LNCaP clone FGC (cell line): ENCODE data around the gene KLK3.

Experiments used
- DNase-seq: peaks from one replicate; pipeline ENCODE4 v3.0.0-alpha.2; 2011; ENCODE audit warnings: low read depth
- H3K4me3 ChIP-seq: 2 replicates; pipeline ENCODE4 v1.5.1; 2011; ENCODE audit warnings: mild to moderate bottlenecking, low read depth, low read length, control low read depth
- TF ChIP-seq, protein P1 (sequence below): IDR thresholded peaks from 2 replicates; pipeline ENCODE4 v1.5.1; 2012; ENCODE audit warnings: mild to moderate bottlenecking; ENCODE audit not compliant: control insufficient read depth, insufficient read depth; ENCODE audit errors: extremely low read depth

The KLK3 gene

GRCh38 chr19:50837300-50837699 is 17.4 kb upstream of the KLK3 start:
- TF ChIP-seq, protein P1, sequence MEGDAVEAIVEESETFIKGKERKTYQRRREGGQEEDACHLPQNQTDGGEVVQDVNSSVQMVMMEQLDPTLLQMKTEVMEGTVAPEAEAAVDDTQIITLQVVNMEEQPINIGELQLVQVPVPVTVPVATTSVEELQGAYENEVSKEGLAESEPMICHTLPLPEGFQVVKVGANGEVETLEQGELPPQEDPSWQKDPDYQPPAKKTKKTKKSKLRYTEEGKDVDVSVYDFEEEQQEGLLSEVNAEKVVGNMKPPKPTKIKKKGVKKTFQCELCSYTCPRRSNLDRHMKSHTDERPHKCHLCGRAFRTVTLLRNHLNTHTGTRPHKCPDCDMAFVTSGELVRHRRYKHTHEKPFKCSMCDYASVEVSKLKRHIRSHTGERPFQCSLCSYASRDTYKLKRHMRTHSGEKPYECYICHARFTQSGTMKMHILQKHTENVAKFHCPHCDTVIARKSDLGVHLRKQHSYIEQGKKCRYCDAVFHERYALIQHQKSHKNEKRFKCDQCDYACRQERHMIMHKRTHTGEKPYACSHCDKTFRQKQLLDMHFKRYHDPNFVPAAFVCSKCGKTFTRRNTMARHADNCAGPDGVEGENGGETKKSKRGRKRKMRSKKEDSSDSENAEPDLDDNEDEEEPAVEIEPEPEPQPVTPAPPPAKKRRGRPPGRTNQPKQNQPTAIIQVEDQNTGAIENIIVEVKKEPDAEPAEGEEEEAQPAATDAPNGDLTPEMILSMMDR: no peak
- peak; percentile 79 for DNase-seq
- H3K4me3 ChIP-seq: no peak overlapping the region

DNA sequence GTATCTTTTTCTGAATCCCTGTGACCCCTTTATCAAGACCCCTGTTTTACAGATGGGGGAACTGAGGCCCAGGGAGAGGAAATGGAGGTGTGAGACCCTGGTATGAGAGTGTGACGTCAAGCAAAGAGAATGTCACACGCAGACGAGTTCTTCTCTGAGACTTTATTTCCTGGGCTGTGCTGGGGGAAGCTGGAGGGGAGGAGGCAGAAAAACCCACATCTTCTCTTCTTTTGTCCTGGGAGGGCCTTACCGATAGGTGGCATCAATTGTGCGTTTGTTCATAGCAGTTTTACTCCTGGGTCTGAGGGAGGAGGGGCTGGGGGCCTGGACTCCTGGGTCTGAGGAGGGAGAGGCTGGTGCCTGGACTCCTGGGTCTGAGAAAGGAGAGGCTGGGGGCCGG is 16.5 kb upstream of the KLK3 start:
- DNase-seq: no peak
- H3K4me3 ChIP-seq: no peak overlapping the region

DNA sequence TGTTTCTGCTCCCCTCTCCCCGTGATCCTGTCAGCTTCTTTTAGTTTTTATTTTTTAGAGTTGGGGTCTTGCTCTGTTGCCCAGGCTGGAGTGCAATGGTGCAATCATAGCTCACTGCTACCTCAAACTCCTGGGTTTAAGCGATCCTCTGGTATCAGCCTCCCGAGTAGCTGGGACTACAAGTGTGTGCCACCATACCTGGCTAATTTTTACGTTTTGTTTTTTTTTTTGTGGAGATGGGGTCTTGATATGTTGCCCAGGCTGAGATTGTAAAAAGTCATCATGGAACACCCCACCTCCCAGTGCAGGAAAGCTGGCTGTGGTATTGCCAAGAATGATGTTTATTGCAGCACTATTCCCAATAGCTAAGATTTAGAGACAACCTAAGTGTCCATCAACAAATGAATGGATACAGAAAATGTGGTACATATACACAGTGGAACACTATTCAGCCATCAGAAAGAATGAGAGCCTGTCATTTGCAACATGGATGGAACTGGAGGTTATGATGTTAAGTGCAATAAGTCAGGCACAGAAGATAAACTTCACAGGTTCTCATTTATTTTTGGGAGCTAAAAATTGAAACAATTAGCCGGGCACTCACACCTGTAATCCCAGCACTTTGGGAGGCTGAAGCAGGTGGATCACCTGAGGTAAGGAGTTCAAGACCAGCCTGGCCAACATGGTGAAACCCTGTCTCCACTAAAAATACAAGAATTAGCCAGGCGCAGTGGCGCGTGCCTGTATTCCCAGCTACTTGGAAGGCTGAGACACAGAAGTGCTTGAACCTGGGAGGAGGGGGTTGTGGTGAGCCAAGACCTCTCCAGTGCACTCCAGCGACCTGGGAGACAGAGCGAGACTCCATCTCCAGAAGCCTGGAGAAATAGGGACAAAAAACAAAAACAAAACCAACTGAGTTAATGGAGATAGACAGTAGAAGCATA is 14.7 kb upstream of the KLK3 start:
- TF ChIP-seq, protein P1: no peak
- H3K4me3 ChIP-seq: no peak overlapping the region
- DNase-seq: no peak

More for the DNA sequence above, 16.5 kb upstream of the KLK3 start:
- TF ChIP-seq, protein P1: peak; percentile 66

DNA sequence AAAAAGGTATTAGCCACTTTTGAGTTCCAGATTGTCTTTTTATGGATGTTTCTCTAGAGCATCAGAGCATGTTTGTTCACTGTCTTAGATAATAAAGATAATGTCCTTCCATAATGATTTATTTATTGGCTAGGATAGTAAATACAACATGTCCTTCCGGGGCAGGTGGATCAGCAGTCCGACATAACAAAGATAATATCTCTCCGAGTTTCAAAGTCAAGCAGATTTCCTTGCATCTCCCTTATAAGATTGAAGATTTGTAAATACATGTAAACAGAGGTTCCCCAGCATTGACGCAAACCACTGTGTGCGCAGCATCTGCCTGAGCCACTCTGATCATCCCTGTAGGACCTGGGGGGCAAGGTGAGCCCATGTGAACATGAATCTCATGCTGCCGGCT is 12.6 kb upstream of the KLK3 start:
- no peak overlapping the region for H3K4me3 ChIP-seq
- TF ChIP-seq, protein P1: no peak
- peak; percentile 97 for DNase-seq

GRCh38 chr19:50843205-50843604 is 11.5 kb upstream of the KLK3 start:
- no peak overlapping the region for H3K4me3 ChIP-seq
- TF ChIP-seq, protein P1: no peak

DNA sequence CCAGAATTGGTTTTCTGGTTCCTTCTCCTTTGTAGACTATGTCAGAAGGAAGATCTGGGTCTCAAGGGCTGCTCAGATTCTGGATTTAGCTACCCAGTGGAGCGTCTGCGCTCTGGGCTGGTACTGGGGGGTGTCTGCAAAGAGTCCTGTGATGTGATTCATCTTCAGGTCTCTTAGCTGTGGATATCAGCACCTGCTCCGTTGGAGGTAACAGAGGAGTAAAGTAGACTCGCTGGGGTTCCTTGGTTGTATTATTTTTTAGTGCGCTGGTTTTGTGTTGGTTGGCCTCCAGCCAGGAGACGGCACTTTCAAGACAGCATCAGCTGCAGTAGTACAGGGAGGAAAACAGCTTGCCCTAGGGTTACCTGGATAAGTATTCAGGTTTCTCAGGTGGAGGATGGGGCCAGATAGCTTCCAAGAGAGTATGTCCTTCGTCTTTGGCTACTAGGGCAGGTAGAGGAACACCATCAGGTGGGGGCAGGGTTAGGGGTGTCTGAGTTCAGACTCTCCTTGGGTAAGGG is 11.0 kb upstream of the KLK3 start:
- TF ChIP-seq, protein P1: no peak
- peak; percentile 80 for DNase-seq
- H3K4me3 ChIP-seq: no peak overlapping the region

More at GRCh38 chr19:50843205-50843604, 11.5 kb upstream of the KLK3 start:
- DNase-seq: no peak
